NCI-H2196 treated with DMSO at 0.1 percent for 48 hours (cell line): ENCODE results near the gene GPR160.
"Not testable (repeated sequence)": the region's sequence is repeated elsewhere in the genome, so short reads cannot be mapped to it uniquely, and the experiment has no call there.

Source experiments
- DNase-seq: peaks from one replicate; lab custom pipeline; 2025; ENCODE audit not compliant: unreplicated experiment; lab: John Stamatoyannopoulos, UW

The GPR160 gene, protein sequence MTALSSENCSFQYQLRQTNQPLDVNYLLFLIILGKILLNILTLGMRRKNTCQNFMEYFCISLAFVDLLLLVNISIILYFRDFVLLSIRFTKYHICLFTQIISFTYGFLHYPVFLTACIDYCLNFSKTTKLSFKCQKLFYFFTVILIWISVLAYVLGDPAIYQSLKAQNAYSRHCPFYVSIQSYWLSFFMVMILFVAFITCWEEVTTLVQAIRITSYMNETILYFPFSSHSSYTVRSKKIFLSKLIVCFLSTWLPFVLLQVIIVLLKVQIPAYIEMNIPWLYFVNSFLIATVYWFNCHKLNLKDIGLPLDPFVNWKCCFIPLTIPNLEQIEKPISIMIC

DNA sequence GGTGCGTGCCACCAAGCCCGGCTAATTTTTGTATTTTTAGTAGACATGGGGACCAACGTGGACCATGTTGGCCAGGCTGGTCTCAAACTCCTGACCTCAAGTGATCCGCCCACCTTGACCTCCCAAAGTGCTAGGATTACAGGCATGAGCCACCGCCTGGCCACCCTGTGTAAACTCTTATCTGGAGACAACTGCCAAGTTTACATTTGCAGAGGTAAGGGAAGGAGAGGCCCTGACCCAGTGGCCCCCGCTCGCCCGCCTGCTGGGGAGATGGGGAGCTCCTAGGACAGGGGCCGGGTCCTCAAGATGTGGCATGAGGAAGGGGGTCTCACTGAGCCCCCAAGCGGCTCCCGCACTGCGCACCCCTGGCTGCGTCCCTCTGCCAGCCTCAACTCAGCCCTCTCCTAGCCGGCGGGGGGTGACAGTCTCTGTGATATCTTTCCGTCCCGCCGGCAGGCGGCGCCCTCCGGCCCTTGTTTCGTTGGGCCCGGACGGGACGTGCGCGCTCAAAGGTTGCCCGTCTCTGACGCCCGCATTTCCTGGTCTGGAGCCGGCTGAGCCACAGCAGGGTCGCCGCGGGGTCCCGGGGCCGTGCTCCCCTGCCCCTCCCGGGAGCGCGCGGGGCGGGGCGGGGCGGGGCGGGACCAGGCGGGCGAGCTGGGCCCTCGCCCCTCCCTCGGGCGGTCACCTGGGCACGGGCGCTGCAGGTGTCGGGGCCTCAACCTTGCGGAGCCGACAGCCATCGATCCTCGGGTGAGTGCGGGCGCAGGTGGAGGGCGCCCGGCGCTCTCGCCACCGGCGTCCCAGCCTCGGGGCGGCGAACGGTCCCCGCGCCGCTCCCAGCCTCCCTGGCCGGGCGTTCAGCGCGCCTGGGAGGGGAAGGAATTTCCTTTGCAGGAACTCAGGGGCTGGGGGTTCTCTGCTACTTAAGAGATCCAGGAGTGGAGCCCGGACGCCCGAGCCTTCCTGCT is at the start of gene GPR160:
TSS of gene GPR160 (plus strand) at position 533 of the 971 bp plus-strand sequence. CDS start 45,978 bp downstream, outside the sequence.
- DNase-seq, result peak; percentile 80

DNA sequence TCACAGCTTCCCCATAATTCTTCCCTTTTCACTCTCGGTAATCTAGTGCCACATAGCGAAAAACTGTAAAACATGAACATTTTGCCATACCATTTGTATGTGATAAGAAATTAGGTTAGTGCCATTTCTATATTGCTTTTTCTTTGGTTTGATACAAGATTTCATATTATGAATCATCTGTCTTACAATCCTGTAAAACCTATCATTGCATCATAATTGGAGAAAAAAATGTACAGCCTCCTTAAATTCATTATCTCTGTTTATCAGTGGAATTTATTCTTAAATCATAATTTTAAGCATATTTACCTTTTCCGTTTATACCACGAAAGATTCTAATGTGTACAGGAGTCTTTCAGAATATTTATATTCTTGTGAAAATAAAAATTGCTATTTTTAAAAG is 47.4 kb upstream of the GPR160 start:
- no peak for DNase-seq

DNA sequence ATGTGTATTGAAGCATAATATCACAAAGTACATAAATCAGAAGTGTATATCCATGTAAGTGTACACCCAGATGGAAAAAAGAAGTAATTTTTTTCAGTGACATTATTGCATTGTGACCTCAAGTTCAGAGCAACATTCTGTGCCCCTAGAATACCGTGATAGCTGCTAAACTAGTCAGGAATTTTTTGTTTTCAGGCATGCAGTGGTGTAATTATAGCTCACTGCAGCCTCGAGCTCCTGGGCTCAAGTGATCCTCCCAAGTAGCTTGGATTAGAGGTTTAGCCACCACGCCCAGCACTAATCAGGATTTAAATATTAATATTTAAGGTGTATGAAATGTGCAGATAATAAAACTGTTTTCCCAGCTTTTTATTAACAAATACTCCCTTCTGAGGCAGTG is 45.6 kb upstream of the GPR160 start:
- no peak for DNase-seq

DNA sequence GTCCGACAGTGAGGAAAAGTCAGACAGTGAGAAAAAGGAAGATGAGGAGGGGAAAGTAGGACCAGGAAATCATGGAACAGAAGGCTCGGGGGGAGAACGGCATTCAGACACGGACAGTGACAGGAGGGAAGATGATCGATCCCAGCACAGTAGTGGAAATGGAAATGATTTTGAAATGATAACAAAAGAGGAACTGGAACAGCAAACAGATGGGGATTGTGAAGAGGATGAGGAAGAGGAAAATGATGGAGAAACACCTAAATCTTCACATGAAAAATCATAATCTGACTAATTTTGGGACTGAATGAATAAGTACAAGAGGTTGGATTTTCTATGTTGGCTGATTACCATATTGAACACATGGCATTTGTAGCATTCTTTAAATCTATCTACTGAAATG is 45.0 kb upstream of the GPR160 start:
- no peak for DNase-seq

DNA sequence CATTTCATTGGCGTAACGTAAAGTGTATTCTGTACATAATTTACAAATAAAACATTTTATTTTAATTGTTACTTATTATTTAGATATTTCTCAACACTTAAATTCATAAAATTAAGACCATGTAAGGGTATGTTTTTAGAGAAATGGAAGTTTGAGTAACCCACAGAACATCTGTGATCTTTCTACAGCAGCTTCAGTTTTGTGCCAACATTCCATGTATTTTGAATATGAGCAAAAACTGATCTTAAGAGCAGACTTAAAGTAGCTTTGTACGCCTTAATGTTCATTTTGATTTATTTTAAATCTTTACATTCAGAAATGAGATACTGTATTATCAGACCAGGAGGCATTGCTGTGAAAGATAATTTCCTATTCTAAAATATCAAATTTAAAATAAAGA is 44.0 kb upstream of the GPR160 start:
- no peak for DNase-seq

DNA sequence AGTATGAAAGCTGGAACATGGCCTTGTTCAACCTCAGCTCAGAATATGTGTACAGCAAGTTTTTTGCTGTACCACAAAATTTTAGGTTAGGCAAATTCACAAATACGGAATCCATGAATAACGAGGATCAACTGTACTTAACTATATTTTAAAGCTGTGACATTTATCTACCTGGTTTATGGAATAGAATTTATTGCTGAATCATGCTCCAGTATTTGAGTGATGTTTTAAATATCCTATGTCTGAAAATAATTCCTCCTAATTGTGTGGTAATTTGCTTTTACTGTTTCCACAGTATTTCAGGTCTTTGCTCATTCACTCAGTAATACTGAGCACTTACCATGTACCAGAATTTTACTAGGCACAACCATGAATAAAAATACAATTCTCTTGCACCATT is 41.7 kb upstream of the GPR160 start:
- DNase-seq, result no peak

DNA sequence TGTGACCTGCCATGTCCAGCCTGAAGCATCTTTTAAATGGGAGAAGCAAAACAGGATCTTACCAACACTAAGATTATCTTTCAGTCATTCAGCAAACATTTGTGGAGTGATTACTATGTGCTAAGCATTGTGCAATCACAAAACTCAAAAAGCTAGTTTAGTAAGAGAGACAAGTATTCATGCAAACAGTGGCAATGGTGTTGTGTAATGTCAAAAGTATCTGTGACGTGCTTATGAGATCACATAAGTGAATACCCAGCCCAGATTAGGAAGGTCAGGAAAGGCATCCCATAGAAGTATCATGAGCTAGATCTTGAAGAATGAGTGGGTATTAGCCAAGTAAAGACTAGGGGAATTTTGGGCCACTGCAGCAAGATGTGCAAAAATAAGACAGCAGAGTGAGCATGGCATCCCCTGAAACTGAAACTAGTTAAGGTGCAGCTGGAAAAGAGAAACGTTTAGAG is 39.1 kb upstream of the GPR160 start:
- no peak for DNase-seq

DNA sequence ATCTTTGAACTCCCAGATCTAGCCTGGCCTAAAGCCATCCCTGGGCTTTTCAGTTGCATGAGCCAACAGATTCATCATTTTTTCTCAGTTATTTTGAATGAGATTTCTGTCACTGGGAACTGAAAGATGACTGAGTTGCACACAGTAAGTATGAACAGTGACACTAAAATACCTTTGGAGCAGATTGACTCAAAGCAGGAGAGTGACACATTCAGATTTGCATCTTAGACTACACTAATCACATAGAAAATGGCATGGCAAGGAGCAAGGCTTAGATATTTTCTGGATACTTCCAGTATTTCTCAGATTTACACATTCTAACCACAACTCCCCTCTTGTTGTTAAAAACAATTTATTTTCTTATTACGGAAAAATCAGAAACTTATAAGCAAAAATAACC is 38.4 kb upstream of the GPR160 start:
- DNase-seq, result no peak

DNA sequence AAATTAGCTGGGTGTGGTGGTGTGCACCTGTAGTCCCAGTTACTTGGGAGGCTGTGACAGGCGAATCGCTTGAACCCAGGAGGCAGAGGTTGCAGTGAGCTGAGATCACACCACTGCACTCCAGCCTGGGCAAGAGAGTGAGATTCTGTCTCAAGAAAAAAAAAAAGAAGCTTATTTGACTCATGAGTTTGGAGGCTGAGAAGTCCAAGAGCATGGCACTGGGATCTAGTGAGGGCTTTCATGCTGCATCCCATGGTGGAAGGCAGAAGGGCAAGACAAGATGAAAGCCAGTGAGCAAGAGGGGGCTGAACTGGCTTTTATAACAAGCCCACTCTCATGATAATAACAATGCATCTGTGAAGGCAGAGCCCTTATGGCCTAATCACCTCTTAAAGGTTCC is 37.7 kb upstream of the GPR160 start:
- no peak for DNase-seq

DNA sequence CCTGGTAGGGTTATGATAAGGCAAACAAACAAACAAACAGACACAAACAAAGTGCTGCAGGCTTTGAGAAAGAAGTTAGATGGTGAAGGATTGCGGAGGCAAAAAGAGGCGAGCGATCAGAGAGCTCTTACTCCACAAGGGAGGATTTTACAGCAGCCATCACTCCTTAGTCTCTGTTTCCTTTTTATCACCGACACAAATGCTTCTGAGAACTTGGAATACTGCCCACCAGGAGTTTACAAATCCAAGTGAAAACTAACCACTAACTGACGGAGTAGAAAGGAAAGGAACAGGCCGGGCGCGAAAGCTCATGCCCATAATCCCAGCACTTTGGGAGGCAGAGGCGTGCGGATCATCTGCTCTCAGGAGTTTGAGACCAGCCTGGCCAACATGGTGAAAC is 35.6 kb upstream of the GPR160 start:
- no peak for DNase-seq

DNA sequence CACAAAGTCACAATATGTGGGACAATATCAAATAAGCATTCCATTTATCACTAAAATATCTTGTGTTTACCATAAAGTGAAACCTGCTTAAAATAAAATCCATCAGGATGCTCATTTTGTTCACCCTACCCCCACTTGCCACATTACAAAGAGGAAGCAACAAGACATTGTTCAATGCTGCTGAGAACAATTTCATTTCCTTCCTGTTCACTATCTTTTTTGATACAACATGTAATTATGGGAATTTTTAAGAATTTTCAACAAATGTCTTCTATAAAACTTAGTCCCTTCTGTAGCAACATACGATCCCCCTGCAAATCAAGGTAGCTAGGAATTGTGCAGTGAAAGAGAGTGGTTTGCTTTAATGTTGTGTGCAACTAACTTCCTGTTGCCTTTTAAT is 34.9 kb upstream of the GPR160 start:
- DNase-seq, result no peak

DNA sequence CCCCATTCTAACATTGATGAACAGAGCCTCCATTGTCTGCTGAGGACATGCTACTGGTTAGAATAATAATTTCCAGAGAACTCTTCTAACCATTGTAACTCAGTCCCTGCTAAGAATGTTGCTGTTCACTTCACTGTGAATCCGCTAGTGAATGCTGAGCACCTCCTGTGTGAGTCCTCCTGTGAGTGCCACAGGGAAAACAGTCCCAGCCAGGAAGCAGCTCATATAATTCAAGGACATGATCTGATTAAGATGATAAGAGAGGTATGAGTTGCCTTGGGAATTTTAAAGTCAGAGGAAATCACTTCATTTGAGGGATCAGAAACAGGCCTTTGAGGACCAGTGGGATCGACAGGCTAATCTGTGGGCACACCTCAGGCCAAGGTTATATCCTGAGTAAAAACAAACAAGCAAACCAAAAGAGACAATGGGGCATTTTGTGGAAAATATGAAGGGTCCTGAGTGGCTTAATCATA is 33.9 kb upstream of the GPR160 start:
- no peak for DNase-seq

DNA sequence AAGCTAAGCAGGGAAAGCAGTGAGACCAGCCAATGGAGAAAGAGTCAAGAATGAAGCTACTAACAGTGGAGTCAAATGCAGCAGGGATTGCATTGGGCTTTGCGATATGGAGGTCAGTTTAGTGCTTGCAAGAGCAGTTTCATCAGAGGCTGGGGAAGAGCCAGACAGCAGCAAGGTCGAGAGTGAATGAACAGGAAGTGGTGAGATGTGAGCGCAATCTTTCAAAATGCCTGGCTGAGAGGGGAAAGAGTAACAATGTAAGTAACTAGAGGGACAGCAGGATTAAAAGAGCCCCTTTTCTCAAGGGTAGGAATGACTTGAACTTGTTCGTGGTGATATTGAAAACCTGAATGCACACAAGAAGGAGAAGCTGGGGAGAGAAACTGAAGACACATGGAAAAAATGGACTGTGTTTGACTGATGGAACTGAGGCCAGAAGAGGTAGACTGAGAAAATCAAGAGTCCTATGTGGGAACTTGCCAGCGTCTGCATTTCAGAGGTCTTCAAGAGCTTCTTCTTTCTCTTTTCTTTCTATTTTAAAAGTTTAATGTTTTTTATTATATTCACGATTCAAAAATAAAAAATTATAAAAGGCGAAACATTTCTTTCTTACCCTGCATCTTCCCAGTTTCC is 30.6 kb upstream of the GPR160 start:
- no peak for DNase-seq

DNA sequence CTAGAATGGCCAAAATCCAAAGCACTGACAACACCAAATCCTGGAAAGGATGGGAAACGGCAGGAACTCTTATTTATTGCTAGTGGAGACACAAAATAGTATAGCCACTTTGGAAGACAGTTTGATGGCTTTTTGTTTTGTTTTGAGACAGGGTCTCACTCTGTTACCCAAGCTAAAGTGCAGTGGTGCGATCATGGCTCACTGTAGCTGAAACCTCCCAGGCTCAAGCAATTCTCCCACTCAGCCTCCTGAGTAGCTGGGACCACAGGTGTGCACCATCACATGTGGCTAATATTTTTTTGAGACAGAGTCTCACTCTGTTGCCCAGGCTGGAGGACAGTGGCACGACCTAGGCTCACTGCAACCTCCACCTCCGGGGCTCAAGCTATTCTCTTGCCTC is 27.3 kb upstream of the GPR160 start:
- no peak for DNase-seq

DNA sequence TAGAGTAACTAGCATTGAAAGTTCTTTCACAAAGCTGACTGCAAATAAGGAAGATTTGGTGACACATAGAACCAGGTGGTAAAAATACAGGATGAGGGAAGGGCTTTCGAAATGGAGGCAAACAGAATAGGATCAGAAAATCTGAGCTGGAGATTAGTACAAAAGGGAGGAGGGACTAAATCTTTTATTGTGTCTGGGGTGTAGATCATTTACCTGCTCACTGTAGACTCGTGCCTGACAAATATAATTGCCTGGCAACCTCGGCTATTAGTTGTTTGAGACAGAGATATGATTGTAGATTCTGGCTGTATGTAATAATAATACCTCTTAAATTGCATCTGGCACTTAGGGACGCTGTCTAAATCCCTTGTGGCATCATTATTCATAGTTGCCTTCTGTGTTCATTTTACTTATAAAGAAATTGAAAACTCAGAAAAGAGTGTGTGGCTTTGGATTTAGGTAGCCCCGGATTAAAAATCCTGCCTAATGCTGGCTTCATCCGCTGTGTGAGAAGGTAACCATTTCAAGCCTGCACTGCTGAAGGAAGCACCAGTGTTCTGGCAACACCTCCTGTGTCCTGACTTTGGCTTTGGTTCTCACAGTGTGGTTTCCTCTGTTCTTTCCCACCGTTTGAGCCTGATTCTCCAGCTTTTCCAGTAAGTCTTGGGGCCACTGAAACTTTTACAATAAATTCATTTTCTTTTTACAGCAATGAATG is 25.0 kb upstream of the GPR160 start:
- DNase-seq, result no peak

DNA sequence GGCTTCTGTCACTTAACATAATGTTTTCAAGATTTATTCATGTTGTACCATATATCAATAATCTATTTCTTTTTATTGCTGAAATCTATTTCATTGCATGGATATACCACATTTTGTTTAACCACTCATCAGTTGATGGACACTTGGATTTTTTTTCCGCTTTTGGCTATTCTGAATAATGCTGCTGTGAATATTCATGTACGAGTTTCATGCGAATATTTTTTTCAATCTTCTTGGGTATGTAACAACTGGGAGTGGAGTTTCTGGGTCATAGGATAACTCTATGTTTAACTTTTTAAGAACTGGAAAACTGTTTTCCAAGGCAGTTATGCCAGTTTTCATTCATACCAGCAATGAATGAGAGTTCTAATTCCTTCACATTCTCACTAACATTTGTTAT is 21.7 kb upstream of the GPR160 start:
- no peak for DNase-seq

DNA sequence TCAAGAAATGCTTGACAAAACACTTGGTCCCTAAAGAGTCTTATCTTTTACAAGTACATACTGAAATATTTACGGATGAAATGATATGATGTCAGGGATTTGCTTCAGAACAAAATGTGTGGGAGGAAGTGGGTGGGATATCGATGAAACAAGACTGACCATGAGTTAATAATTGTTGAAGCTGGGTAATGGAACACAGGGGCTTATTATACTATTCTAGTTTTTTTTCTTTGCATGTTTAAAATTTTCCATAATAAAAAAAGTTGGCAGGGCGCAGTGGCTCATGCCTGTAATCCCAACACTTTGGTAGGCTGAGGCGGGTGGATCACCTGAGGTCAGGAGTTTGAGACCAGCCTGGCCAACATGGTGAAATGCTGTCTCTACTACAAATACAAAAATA is 18.5 kb upstream of the GPR160 start:
- DNase-seq, result not testable (repeated sequence)

DNA sequence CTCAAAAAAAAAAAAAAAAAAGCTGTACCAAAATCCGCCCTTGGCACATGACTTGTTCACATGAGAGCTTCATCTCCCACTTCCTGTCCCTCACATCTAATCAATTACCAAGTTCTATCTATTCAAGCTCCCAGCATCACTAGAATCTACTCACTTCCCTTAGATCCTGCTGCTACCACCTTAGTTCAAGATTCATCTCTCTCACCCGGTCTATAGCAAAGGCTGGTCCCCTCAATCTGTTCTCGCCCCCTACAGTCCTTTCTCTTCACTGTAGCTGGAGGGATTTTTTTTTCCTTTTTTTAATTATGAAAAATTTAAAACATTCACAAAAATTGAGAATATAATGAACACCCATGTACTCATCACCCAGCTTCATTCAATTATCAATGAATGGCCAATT is 16.7 kb upstream of the GPR160 start:
- no peak for DNase-seq

DNA sequence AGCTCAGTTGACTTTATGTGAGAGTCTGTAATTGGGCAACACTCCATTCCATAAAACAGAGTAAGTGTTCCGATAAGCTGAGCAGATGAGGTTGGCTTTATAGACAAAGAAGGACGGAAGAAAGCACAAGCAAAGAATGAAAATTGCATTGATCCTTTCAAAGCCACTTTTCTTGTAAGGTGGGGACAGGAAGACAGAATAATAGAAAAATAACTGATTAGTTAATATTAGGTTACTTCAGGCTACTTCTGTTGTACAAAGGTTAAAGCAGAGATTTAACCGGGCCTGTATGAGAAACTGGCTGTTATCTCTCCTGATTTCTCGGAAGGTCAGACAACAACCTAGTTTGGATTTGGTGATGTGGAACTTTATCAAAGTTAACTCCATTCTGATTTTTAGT is 15.5 kb upstream of the GPR160 start:
- DNase-seq, result no peak

DNA sequence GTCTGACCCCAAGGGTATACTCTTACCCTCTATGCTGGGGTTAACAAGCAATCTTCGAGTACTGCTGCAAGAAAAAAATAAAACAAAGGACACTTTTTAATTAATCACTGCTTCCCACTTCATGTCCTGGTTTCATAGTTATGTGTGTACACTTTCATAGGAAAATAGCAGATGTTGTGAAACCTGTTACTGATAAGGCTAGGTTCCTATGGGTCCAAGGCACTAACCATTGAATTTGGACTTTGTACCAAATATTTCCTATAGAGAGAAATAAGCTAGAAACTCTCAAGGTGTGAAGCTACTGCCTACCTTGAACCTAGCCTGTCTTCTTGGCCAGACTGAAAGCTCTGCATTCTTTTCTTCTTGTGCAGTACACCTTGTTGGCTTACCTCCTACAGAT is 14.6 kb upstream of the GPR160 start:
- DNase-seq, result no peak

DNA sequence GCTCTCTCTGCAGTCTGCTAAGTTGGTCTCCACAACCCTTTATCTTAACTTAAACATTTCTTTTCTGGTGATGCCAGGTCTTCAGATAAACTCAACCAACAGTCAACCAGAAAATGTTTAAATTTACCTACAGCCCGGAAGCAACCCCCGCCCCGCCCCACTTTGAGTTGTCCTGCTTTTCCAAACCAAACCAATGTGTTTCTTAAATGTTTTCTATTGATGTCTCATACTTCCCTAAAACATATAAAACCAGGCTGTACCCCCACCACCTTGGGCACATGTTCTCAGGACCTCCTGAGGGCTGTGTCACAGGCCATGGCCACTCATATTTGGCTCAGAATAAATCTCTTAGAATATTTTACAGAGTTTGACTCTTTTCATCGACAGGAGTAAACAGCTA is 13.2 kb upstream of the GPR160 start:
- DNase-seq, result no peak
